Stimulated activated CD4-positive, alpha-beta T cell treated with anti-CD3 and anti-CD28 coated beads, Interleukin-4, amount 100 ng/mL, for 1 hour (primary cell): ENCODE data around the gene MAP2K5.
"Not testable (repeated sequence)": the region's sequence is repeated elsewhere in the genome, so short reads cannot be mapped to it uniquely, and the experiment has no call there.

Experiments
- DNase-seq: peaks from one replicate; pipeline ENCODE4 v3.0.0-alpha.2; 2020

MAP2K5 gene

DNA sequence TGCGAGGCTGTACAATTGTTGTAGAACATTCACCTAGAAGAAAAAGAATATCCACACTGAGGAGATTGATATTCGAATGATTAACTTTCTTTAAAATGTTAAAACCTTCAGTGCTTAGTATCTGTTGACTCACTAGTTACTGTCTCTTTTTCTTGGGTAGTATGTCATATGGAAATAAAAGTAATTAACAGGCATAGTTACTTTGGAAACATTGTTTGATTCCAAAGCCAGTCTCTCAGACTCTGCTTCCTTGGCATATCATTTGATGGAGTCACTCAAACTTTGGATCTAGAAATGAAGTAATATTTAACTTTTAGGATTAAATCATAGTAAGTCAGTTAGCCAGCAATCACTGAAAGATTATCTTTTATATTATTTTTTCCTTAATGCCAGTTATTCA is 63.4 kb downstream of the MAP2K5 start:
- DNase-seq: no peak

GRCh38 chr15:67606742-67607141 is 64.2 kb downstream of the MAP2K5 start:
- DNase-seq: no peak

DNA sequence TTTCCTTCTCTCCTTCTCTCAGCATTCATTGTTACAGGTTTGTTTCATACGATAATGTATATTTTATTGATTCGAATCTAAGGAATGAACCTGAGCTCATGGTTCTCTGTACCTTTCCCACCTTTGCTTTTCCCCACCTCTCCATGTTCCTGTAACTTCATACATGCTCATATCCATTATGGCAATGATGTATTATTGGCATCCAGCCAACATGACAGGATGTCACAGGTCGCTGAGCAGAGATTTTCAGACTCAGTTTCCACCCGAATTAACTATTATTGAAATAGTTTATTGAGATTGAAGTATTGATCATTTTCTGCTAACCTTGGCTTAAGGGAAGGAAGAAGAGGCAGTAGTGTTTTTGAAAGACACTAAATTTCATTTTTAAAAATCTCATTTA is 64.8 kb downstream of the MAP2K5 start:
- no peak for DNase-seq

GRCh38 chr15:67607959-67608637 is 65.6 kb downstream of the MAP2K5 start:
- DNase-seq: no peak

- no peak for DNase-seq
Measured at GRCh38 chr15:67608638-67608959, 66.1 kb downstream of the MAP2K5 start.

GRCh38 chr15:67611370-67612369 is 69.2 kb downstream of the MAP2K5 start:
- no peak for DNase-seq

DNA sequence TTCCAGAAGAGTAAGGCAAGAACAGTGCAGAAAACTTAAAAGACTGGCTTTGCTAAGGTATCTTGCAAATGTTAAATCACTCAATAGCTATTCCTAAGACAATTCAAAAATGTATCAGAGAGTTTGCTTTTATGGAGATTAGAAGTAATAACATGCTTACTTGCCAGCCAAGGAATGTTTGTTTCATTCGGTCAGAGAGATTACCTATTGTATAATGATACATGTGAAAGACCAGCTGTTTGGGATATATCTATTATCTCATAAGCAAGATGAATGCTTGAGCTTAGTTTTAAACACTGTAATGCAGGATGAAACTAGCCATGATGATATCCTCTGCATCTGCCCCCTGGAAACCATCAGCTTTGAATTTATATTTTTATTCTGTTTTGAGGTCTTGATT is 70.7 kb downstream of the MAP2K5 start:
- no peak for DNase-seq

GRCh38 chr15:67613708-67614107 is 71.2 kb downstream of the MAP2K5 start:
- DNase-seq: no peak

DNA sequence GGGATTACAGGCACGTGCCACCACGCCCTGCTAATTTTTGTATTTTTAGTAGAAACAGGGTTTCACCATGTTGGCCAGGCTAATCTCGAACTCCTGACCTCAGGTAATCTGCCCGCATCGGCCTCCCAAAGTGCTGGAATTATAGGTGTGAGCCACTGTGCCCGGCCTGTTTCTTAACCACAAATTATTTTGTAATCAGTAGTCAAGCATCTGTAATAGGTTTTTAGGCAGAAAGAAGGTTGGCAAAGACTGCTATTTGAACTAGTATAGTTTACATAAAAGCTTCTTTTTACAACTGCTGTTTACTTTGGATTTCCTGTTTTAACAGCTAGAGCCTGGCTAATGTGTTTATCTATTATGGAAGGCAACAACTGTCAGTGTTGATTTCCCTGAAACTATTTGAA is 72.6 kb downstream of the MAP2K5 start:
- DNase-seq: not testable (repeated sequence)

- no peak for DNase-seq
Measured at GRCh38 chr15:67618297-67618696, 75.8 kb downstream of the MAP2K5 start.

DNA sequence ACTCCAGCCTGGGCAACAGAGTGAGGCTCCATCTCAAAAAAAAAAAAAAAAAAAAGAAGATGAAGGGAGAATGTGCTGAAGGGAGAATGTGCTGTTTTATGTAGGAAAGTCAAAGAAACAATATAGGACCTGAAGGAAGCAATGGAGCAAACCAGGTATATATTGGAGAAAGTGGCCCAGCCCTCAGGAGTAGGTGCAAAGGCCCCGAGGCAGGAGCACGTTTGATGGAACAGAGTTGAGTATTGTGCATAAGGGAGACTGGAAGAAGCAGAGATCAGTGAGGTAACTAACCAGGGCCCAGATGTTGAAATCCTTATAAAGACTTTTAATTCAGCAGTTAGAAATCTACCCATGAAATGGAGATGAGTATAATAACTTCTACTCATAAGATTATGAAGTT is 79.6 kb downstream of the MAP2K5 start:
- DNase-seq: no peak

GRCh38 chr15:67632261-67632660 is 89.8 kb downstream of the MAP2K5 start:
- DNase-seq: no peak

DNA sequence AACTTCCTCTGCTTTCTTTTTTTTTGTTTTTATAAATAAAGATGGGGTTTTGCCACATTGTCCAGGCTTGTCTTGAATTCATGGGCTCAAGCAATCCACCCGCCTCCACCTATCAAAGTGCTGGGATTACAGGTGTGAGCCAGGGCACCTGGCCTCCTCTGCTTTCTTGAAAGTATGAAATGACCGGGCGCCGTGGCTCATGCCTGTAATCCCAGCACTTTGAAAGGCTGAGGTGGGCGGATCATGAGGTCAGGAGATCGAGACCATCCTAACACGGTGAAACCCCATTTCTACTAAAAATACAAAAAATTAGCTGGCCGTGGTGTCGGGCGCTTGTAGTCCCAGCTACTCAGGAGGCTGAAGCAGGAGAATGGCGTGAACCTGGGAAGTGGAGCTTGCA is 93.4 kb downstream of the MAP2K5 start:
- DNase-seq: not testable (repeated sequence)

DNA sequence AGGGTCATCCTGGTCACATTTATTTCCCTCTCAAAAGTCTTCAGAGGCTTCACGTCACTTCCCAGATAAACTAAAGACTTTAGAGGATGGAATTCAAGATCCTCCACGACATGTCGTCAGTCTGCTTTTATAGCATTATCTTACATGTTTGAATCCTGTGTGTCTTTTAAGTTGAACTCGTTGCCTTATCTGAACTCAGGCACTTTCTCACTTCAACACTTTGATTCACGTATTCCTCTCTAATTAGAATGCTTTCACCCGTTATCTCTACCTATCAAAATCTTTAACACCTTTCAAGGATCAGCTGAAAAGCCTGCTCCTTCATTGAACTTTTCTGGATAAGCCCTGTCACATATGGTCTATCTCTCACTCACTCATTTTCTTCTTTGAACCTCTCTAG is 97.1 kb downstream of the MAP2K5 start:
- no peak for DNase-seq

- no peak for DNase-seq
Measured at GRCh38 chr15:67641453-67641852, 99.0 kb downstream of the MAP2K5 start.

DNA sequence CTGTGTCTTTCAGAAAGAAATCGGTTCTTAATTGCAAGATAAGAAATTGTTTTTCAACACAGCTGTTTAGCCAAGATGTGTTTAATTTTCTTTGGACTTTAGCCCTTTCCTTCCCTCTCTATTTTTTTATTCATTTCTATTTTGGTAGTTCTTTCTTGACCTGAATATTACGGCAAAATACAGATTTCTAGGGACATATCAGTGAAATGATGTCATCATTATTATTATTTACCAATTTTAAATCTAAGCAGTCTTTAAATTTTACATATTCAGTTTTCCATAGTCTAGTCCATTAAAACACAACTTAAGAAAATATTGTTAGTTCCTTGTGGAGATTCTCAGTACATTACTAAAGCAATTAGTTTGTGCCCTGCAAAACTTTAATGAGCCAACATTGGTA is 104.3 kb downstream of the MAP2K5 start:
- no peak for DNase-seq

GRCh38 chr15:67652586-67652985 is 110.1 kb downstream of the MAP2K5 start:
- no peak for DNase-seq

DNA sequence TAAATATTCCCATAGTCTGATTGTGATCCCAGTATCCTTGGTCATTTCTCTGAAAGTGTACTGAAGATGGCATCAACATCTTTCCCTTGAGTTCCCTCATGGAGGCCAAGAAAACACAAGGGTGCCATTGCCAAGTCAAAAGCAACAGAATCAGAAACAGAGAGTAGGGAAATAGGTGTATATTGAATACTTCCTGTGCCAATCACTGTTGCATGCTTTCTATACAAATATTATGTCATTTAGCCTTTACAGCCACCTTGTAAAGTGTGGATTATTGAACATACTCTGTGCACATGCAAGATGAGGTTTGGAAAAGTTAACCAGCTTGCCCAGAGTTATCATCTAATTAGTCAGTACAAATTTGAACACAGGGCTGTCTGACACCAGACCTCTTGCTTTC is 117.9 kb downstream of the MAP2K5 start:
- DNase-seq: no peak

GRCh38 chr15:67660874-67661606 is 118.5 kb downstream of the MAP2K5 start:
- DNase-seq: no peak

GRCh38 chr15:67670647-67671305 is 128.3 kb downstream of the MAP2K5 start:
- DNase-seq: no peak

DNA sequence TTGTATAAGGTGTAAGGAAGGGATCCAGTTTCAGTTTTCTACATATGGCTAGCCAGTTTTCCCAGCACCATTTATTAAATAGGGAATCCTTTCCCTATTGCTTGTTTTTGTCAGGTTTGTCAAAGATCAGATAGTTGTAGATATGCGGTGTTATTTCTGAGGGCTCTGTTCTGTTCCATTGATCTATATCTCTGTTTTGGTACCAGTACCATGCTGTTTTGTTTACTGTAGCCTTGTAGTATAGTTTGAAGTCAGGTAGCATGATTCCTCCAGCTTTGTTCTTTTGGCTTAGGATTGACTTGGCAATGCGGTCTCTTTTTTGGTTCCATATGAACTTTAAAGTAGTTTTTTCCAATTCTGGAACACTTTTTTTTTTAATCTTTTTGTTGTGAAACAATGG is 130.3 kb downstream of the MAP2K5 start:
- DNase-seq: not testable (repeated sequence)

DNA sequence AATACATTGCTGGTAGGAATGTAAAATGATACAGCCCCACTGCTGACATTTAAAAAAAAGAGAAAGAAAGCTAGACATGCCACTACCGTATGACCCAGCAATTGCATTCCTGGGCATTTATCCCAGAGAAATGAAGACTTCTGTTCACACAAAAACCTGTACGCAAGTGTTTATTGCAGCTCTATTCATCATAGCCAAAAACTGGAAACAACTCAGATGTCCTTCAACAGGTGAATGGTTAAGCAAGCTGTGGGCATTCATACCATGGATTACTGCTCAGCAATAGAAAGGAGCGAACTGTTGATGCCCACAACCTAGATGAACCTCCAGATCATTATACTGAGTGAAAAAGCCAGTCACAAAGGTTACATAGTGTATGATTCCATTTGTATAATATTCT is 132.5 kb downstream of the MAP2K5 start:
- DNase-seq: no peak

DNA sequence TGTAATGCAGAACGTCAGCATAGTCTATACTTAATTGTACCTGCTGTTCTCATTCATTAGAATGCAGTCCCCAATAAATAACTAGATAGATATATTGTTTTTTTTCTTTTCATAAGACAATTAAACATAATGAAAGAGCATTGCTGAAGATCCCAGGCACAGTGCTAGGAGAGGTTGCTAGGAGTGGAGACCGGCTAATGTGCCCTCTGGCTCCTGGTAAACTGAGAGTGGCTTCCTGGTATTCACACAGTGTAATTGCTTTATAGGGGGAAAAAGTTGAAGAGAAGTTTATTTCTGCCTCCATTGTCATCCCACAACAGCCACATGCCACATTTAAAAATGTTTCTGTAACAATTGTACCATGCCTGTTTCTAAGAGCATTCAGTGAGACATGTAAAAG is 135.6 kb downstream of the MAP2K5 start:
- DNase-seq: no peak
